GM18508 (cell line): ENCODE results near the gene FHAD1.

ENCODE experiments used
- ATAC-seq: cut with Tn5 transposase; IDR thresholded peaks from one replicate; pipeline ENCODE4 v1.9.1; 2021; ENCODE audit warnings: moderate number of reproducible peaks; ENCODE audit not compliant: insufficient read depth, unreplicated experiment

The FHAD1 gene

DNA sequence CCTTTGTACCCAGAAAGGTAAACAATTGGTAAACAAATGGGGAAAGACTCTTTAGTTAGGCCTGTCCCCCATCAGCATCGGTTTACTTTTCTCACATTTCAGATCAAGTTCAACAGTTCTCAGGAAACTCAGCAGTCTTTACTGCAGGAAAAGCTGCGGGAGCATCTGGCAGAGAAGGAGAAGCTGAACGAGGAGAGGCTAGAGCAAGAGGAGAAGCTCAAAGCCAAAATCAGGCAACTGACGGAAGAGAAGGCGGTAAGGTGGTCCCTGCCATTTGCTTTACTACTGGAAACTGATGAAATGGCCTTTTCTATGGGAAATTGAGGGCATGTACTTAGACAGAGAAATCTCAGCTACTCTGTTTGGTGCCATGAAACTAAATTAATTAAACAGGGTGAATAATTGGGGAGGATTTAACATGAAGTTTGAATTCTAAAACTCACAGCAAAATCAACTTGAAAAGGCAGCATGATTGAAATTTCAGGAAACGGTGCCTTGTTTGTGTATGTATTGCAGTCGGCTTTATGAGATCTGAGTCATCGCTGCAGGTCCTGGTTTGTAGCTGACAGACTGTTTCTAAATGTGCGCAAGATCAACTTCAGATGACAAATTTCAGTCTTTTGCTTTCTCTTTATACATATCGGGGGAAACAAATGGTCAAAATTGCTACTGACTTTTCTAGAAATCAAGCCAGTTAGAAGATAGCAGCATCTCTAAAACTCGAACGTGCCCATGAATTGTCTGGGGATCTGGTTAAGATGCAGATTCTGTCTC, 94.8 kb downstream of the FHAD1 start:
- no peak for ATAC-seq

- no peak for ATAC-seq
Observed at GRCh38 chr1:15342408-15342967, 95.5 kb downstream of the FHAD1 start.

DNA sequence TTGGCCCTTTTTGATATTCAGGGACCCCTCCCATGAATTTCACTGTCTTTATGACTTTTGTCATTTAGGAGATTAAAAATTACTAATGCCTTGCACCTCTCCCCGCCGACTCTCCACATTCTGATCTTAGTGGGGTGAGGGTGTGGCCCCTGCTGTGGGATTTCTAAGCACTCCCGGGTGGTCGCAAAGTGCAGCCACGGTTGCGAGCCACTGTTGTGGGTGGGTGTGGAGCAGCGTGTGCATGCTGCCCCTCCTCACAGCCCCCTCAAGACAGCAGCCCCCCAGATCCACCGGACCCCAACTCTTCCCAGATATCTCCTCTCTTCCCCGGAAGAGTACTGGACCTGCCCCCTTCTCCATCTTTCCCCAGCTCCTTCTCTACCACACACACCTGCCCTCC, 96.1 kb downstream of the FHAD1 start:
- ATAC-seq, result no peak

DNA sequence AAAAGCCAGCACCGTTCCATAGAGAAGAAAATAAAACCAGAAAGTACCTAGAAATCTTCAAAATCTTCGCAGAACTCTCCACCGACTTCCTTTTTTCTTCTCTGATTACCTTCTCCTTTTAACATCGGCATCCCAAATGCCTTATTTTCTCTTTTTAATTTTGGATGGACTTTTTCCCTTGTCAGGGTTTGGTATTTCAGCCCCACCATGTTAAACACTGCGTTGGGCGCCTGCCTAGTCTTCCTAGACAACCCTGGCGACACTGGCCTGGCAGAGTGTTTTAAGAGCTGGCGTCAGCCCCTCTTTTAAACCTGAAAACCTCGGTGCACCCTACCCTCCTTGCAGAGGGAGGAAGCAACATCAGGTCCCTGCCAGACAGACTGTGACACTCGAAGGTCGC, 96.7 kb downstream of the FHAD1 start:
- no peak for ATAC-seq

GRCh38 chr1:15344380-15344779, 97.4 kb downstream of the FHAD1 start:
- ATAC-seq, result no peak

- ATAC-seq, result no peak
Observed at GRCh38 chr1:15344800-15345704, 98.0 kb downstream of the FHAD1 start.

GRCh38 chr1:15345705-15346345, 98.8 kb downstream of the FHAD1 start:
- ATAC-seq, result no peak

- ATAC-seq, result no peak
Observed at GRCh38 chr1:15346346-15347030, 99.5 kb downstream of the FHAD1 start.

DNA sequence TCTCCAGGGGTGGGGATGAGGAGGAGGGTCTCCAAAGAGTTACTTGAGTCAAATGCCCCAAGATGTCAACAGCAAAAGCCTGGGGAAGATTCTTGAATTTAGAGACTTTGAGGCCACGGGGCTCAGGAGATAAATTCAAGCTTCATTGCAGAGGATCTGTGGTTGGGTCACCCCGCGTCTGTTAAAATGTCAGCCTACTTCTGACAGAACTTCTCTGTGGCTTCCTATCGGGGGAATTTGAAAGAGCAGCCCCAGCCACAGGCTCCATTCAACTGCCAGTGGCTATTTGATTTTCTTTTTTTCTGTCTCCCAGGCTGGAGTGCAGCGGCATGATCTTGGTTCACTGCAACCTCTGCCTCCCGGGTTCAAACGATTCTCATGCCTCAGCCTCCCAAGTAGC, 100.2 kb downstream of the FHAD1 start:
- no peak for ATAC-seq

DNA sequence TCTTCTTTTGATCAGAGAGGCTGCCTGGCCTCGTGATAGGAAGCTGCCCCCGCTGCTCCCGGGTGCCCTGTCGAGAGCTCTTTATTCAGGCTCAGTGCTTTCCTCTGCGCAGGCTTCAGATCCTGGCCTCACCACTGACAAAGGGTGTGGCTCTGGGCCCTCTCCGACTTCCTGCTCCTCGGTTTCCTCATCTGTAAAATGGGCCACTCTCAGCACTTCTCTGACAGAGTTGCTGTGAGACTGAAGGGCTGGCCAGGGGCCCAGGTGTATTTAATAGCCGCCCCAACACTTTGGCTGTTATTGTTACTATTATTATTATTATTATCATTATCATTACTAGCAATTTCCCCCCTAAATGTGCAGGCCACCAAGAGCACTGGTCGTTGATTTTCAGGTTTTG, 101.6 kb downstream of the FHAD1 start:
- no peak for ATAC-seq

DNA sequence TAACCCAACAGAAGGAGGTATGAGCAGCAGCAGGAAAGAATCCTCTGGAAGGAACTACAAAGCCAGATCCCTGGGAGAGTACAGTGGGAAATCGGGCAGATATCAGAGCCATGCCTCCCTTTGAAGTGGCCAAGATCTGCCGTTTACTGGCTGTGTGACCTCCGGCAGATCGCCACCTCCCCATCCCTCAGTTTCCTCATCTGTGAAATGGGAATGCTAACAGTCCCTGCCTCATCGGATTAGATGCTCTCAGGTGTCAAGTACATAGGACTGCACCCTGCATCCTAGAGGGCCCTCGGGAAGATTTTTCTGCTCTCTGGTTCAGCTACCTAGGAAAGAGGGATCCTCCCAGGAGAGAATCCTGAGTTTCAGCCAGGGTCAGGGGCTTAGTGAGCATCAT, 102.1 kb downstream of the FHAD1 start:
- no peak for ATAC-seq

GRCh38 chr1:15350151-15350550, 103.1 kb downstream of the FHAD1 start:
- ATAC-seq, result no peak

- ATAC-seq, result no peak
Observed at GRCh38 chr1:15350551-15351200, 103.7 kb downstream of the FHAD1 start.

GRCh38 chr1:15351310-15351709, 104.3 kb downstream of the FHAD1 start:
- no peak for ATAC-seq

- no peak for ATAC-seq
Observed at GRCh38 chr1:15352128-15352957, 105.3 kb downstream of the FHAD1 start.

- ATAC-seq, result no peak
Observed at GRCh38 chr1:15353839-15354579, 107.0 kb downstream of the FHAD1 start.

DNA sequence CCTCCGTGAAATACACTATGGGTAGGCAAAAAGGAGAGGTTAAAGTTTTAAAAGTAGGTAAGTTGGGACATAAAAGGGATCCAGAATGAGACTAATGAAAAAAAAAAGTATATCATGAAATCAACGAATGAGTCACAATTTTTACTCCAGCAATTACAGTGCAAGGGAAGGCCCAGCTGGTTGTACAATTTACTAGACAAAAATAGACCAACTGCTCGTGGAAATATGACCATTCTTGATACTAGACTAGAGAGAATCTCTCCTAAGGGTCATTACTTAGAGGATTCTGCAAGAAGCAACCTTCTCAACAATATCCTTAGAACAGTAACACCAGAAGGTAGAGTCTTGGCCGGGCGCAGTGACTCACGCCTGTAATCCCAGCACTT, 107.5 kb downstream of the FHAD1 start:
- ATAC-seq, result no peak

DNA sequence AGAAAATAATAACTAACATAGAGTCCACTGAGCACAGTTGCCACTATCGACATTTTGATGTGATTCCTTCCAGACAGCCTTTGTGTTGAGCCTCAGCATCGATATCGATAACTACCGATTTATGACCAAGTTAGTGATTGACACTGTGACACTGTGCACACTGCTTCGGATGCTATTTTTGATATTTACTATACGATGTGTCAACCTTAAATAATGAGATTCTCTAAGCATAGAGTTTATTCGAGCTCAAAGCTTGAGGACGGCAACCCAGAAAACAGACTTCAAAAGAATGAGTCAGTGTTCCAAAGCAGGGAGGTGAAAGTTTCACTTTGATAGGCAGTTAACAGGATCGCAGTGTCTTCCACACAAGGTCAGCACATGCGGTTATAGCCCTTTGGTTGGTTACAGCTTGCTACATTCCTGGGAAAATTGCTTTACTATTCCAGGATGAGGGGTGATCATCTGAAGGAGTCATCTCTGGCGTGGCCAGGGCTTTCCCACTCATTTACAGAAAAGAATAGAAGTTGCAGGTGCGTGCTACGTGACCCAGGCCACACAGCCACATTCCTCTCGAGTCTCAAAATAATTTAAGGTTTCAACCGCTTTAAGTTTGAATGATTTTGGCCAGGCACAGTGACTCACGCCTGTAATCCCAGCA, 109.1 kb downstream of the FHAD1 start:
- ATAC-seq, result no peak
